GM23338 (cell line): ENCODE results near the gene SH2D2A. TPM values are rescaled to one million over a fixed set of nuclear protein-coding genes. Genes with fewer than 3 reads are reported as not detected.

Experiments
- ATAC-seq: fragments of 200-7000 bp; cut with Tn5 transposase; 3 replicates; pipeline ENCODE4 v1.9.1; 2020
- DNase-seq: peaks from one replicate; pipeline ENCODE4 v3.0.0-alpha.2; 2015; ENCODE audit warnings: low spot score
- H2AFZ ChIP-seq: fragments of 200-600 bp; sonication (generic); 2 replicates; pipeline ENCODE4 v1.8.0; 2016; ENCODE audit warnings: antibody characterized with exemption, mild to moderate bottlenecking, moderate library complexity
- H3F3A ChIP-seq: fragments of 200-600 bp; sonication (generic); replicated peaks from 2 replicates; pipeline ENCODE4 v1.8.0; 2017; ENCODE audit warnings: antibody characterized with exemption, mixed run types, low read depth
- H3K27ac ChIP-seq: fragments of 200-600 bp; sonication (generic); 2 replicates; pipeline ENCODE4 v1.6.1; 2016; ENCODE audit warnings: low read depth
- H3K27me3 ChIP-seq: fragments of 200-600 bp; sonication (generic); 2 replicates; pipeline ENCODE4 v1.8.0; 2016; ENCODE audit warnings: mild to moderate bottlenecking, mixed run types, moderate library complexity; ENCODE audit not compliant: insufficient read depth
- H3K36me3 ChIP-seq: fragments of 200-600 bp; sonication (generic); 2 replicates; pipeline ENCODE4 v1.8.0; 2016; ENCODE audit warnings: mild to moderate bottlenecking; ENCODE audit not compliant: insufficient read depth
- H3K4me1 ChIP-seq: fragments of 200-600 bp; sonication (generic); 2 replicates; pipeline ENCODE4 v1.8.0; 2016; ENCODE audit warnings: mild to moderate bottlenecking, moderate library complexity; ENCODE audit not compliant: insufficient read depth
- H3K4me2 ChIP-seq: fragments of 200-600 bp; sonication (generic); 2 replicates; pipeline ENCODE4 v1.7.1; 2017; ENCODE audit warnings: mixed run types
- H3K4me3 ChIP-seq: fragments of 200-600 bp; sonication (generic); 2 replicates; pipeline ENCODE4 v1.6.1; 2016; ENCODE audit warnings: mixed run types
- H3K79me2 ChIP-seq: fragments of 200-600 bp; sonication (generic); replicated peaks from 2 replicates; pipeline ENCODE4 v1.8.0; 2017; ENCODE audit warnings: mild to moderate bottlenecking; ENCODE audit not compliant: insufficient read depth
- H3K9me2 ChIP-seq: fragments of 200-600 bp; sonication (generic); 2 replicates; pipeline ENCODE4 v1.8.0; 2017; ENCODE audit not compliant: insufficient read depth
- H4K20me1 ChIP-seq: fragments of 200-600 bp; sonication (generic); replicated peaks from 2 replicates; pipeline ENCODE4 v1.8.0; 2017; ENCODE audit warnings: mild to moderate bottlenecking; ENCODE audit not compliant: insufficient read depth
- H3K27ac Mint-ChIP-seq: 2 replicates; pipeline ENCODE4 v1.8.0; 2020; ENCODE audit warnings: inconsistent platforms, mild to moderate bottlenecking, moderate library complexity, mixed read lengths
- H3K27me3 Mint-ChIP-seq: 3 replicates; pipeline ENCODE4 v1.8.0; 2022; ENCODE audit warnings: low read depth, mild to moderate bottlenecking, moderate library complexity, mixed read lengths, inconsistent platforms; ENCODE audit not compliant: insufficient read depth, poor library complexity
- H3K36me3 Mint-ChIP-seq: 3 replicates; pipeline ENCODE4 v1.8.0; 2021; ENCODE audit warnings: low read depth, mild to moderate bottlenecking, inconsistent platforms, moderate library complexity, mixed read lengths
- H3K4me1 Mint-ChIP-seq: 3 replicates; pipeline ENCODE4 v1.8.0; 2020; ENCODE audit warnings: mild to moderate bottlenecking, inconsistent platforms, mixed read lengths
- H3K4me3 Mint-ChIP-seq: 3 replicates; pipeline ENCODE4 v1.8.0; 2021; ENCODE audit warnings: moderate library complexity, mild to moderate bottlenecking, inconsistent platforms, mixed read lengths
- H3K9me3 Mint-ChIP-seq: 3 replicates; pipeline ENCODE4 v1.8.0; 2020; ENCODE audit warnings: moderate library complexity, mild to moderate bottlenecking, inconsistent platforms, mixed read lengths
- CREB1 ChIP-seq: fragments of 250-450 bp; sonication (Bioruptor Pico); IDR thresholded peaks from 2 replicates; pipeline ENCODE4 v1.5.0; 2020; ENCODE audit warnings: low read depth, mild to moderate bottlenecking, moderate library complexity
- CTCF ChIP-seq, 2 experiments: fragments of 200-600 bp in 1 of 2; sonication (generic) in 1 of 2; conservative IDR thresholded peaks; 2 replicates each; pipeline versions ENCODE4 v1.5.1 to v1.6.1; 2016 to 2017; ENCODE audit warnings: antibody characterized with exemption in 2 of 2, low read depth in 2 of 2, mild to moderate bottlenecking in 2 of 2, moderate library complexity in 1 of 2
- ETS1 ChIP-seq: IDR thresholded peaks from 2 replicates; pipeline ENCODE4 v1.6.1; 2016; ENCODE audit warnings: antibody characterized with exemption
- EZH2 ChIP-seq: fragments of 200-600 bp; sonication (generic); IDR thresholded peaks from one replicate; pipeline ENCODE4 v1.8.0; 2017; ENCODE audit warnings: antibody characterized with exemption, mild to moderate bottlenecking, low read depth; ENCODE audit not compliant: unreplicated experiment
- EZH2phosphoT487 ChIP-seq: fragments of 200-600 bp; sonication (generic); IDR thresholded peaks from one replicate; pipeline ENCODE4 v1.8.1; 2018; ENCODE audit warnings: antibody characterized with exemption; ENCODE audit not compliant: unreplicated experiment
- JUNB ChIP-seq: IDR thresholded peaks from one replicate; pipeline ENCODE4 v1.6.1; 2016; ENCODE audit warnings: antibody characterized with exemption; ENCODE audit not compliant: unreplicated experiment
- NANOG ChIP-seq: IDR thresholded peaks from 2 replicates; pipeline ENCODE4 v1.6.1; 2016; ENCODE audit warnings: antibody characterized with exemption, borderline replicate concordance
- POLR2AphosphoS5 ChIP-seq: IDR thresholded peaks from 2 replicates; pipeline ENCODE4 v1.6.1; 2016; ENCODE audit warnings: antibody characterized with exemption, low read depth
- REST ChIP-seq: IDR thresholded peaks from one replicate; pipeline ENCODE4 v1.6.1; 2018; ENCODE audit warnings: antibody characterized with exemption; ENCODE audit not compliant: unreplicated experiment
- STAT1 ChIP-seq: IDR thresholded peaks from one replicate; pipeline ENCODE4 v1.6.1; 2016; ENCODE audit warnings: antibody characterized with exemption; ENCODE audit not compliant: unreplicated experiment
- ZNF114 ChIP-seq: fragments of 250-450 bp; sonication (Bioruptor Pico); IDR thresholded peaks from 2 replicates; pipeline ENCODE4 v1.5.0; 2020; ENCODE audit warnings: mild to moderate bottlenecking, moderate library complexity
- ZNF331 ChIP-seq: fragments of 250-450 bp; sonication (Bioruptor Pico); IDR thresholded peaks from 2 replicates; pipeline ENCODE4 v1.5.0; 2020; ENCODE audit warnings: low read depth, mild to moderate bottlenecking, moderate library complexity
- ZNF462 ChIP-seq: fragments of 250-450 bp; sonication (Bioruptor Pico); IDR thresholded peaks from 2 replicates; pipeline ENCODE4 v1.5.0; 2020; ENCODE audit warnings: mild to moderate bottlenecking, moderate library complexity
- polyA plus RNA-seq: library from polyadenylated mRNA; unstranded; fragments of >200 nt; fragmentation: Nextera tagmentation; extraction: Ambion mirVana; gene quantifications from 2 replicates; pipeline ENCODE4 v1.2.1, GENCODE V29; 2016
- total RNA-seq: library from RNA; depleted of rRNA; stranded (reverse); fragments of >200 nt; shearing (Covaris generic); gene quantifications from 2 replicates; pipeline ENCODE4 v1.2.3, GENCODE V29; 2014

SH2D2A gene
- total and polyA plus RNA-seq, 2 experiments from 2014 or later: 5.5 to 11.5 TPM

GRCh38 chr1:156789621-156790318 is 26.9 kb downstream of the SH2D2A start:
- no peaks in the 10 kb centered on the region for H3K4me1 ChIP-seq
- H3K36me3 Mint-ChIP-seq: peaks cover 73% of the 10 kb centered on the region
- no peaks in the 10 kb centered on the region for H3K4me1 Mint-ChIP-seq
- H3K27ac Mint-ChIP-seq: no peak overlapping the region
- TF ChIP-seq CTCF (conservative IDR thresholded peaks at IDR 0.05; ENCODE audit: low read depth in 2 of 2) (no peak), POLR2AphosphoS5 (no peak), JUNB (no peak), NANOG (no peak), ZNF331 (CRISPR knock-in tag) (no peak), EZH2phosphoT487 (no peak), STAT1 (no peak), ZNF114 (CRISPR knock-in tag) (no peak), CREB1 (CRISPR knock-in tag) (no peak), ZNF462 (CRISPR knock-in tag) (no peak), ETS1 (no peak), EZH2 (no peak), REST (no peak)
- no peak for ATAC-seq
- H2AFZ ChIP-seq: no peak overlapping the region
- no peak overlapping the region for H3K4me2 ChIP-seq
- H4K20me1 ChIP-seq: peaks cover 48% of the 10 kb centered on the region
- peaks cover 22% of the 10 kb centered on the region for H3K79me2 ChIP-seq
- H3K27me3 Mint-ChIP-seq: peaks cover 4% of the 10 kb centered on the region
- H3F3A ChIP-seq: peaks cover 20% of the 10 kb centered on the region
- H3K27me3 ChIP-seq: no peaks in the 10 kb centered on the region
- no peaks in the 10 kb centered on the region for H3K9me2 ChIP-seq
- H3K36me3 ChIP-seq: peaks cover 52% of the 10 kb centered on the region
- H3K9me3 Mint-ChIP-seq: no peaks in the 10 kb centered on the region
- H3K4me3 ChIP-seq: no peak overlapping the region
- DNase-seq: no peak
- H3K27ac ChIP-seq: no peak overlapping the region
- H3K4me3 Mint-ChIP-seq: no peak overlapping the region
